Panc1 (cell line): Measurements from ENCODE around the gene CTDP1. TPM values are rescaled to one million over a fixed set of nuclear protein-coding genes. Genes with fewer than 3 reads are reported as not detected.

Experiments used
- ATAC-seq: fragments of 200-7000 bp; cut with Tn5 transposase; 2 replicates; pipeline ENCODE4 v1.9.1; 2020; ENCODE audit warnings: mild to moderate bottlenecking, moderate library complexity
- BruUV-seq: library from RNA; stranded (reverse); fragments of 400-500 nt; replicated peaks from 2 replicates; lab custom pipeline; 2021; lab: Mats Ljungman, UMichigan
- CTCF ChIA-PET: fragments of 300-600 bp; sonication (Branson Sonifier 250); formaldehyde crosslinking; loops from one replicate; lab custom pipeline; 2022; ENCODE audit warnings: antibody characterized with exemption; lab: Charles Lee
- POLR2A ChIA-PET: fragments of 300-600 bp; sonication (Branson Sonifier 250); formaldehyde crosslinking; loops from one replicate; lab custom pipeline; 2022; ENCODE audit warnings: antibody characterized with exemption; lab: Charles Lee
- DNase-seq: peaks from one replicate; pipeline ENCODE4 v3.0.0-alpha.2; 2010; ENCODE audit warnings: low read depth, low spot score
- H3K27ac ChIP-seq: 2 replicates; pipeline ENCODE4 v1.5.1; 2011; ENCODE audit warnings: mild to moderate bottlenecking, low read length, inconsistent platforms
- H3K27me3 ChIP-seq: fragments of 200-500 bp; sonication (Bioruptor generic); 2 replicates; pipeline ENCODE4 v1.6.0; 2014; ENCODE audit warnings: low read length, inconsistent platforms; ENCODE audit not compliant: control insufficient read depth, insufficient read depth
- H3K36me3 ChIP-seq: fragments of 200-500 bp; sonication (Bioruptor generic); 2 replicates; pipeline ENCODE4 v1.5.1; 2014; ENCODE audit warnings: inconsistent platforms, mild to moderate bottlenecking, low read length, moderate library complexity; ENCODE audit not compliant: control insufficient read depth, insufficient read depth
- H3K4me1 ChIP-seq: 2 replicates; pipeline ENCODE4 v1.5.1; 2011; ENCODE audit warnings: inconsistent platforms, mild to moderate bottlenecking, low read length, moderate library complexity; ENCODE audit not compliant: control insufficient read depth, insufficient read depth
- H3K4me3 ChIP-seq, 2 experiments: 2 replicates each; pipeline ENCODE4 v1.5.1; 2011 to 2012; ENCODE audit warnings: low read depth in 2 of 2, low read length in 2 of 2, mild to moderate bottlenecking in 2 of 2, inconsistent platforms in 1 of 2, moderate library complexity in 1 of 2
- H3K9me3 ChIP-seq: fragments of 200-500 bp; sonication (Bioruptor generic); 2 replicates; pipeline ENCODE4 v1.5.1; 2014; ENCODE audit warnings: low read depth, mild to moderate bottlenecking, inconsistent platforms, low read length, moderate library complexity; ENCODE audit not compliant: control insufficient read depth, insufficient read depth
- CTCF ChIP-seq: fragments of 450-650 bp; IDR thresholded peaks from 2 replicates; pipeline ENCODE4 v1.5.1; 2017; ENCODE audit warnings: mild to moderate bottlenecking
- POLR2AphosphoS5 ChIP-seq: IDR thresholded peaks from 2 replicates; pipeline ENCODE4 v1.6.1; 2012; ENCODE audit warnings: mild to moderate bottlenecking, low read depth, low read length, moderate library complexity
- REST ChIP-seq, 2 experiments: IDR thresholded peaks; 2 replicates each; pipeline ENCODE4 v1.6.1; 2011 to 2012; ENCODE audit warnings: low read depth in 2 of 2, control low read depth in 1 of 2, low read length in 1 of 2, mild to moderate bottlenecking in 1 of 2, moderate library complexity in 1 of 2; ENCODE audit not compliant: insufficient read depth in 1 of 2
- SIN3A ChIP-seq: IDR thresholded peaks from 2 replicates; pipeline ENCODE4 v1.6.1; 2012; ENCODE audit warnings: low read depth, mild to moderate bottlenecking, low read length, moderate library complexity, borderline replicate concordance; ENCODE audit not compliant: insufficient read depth
- TCF7L2 ChIP-seq: IDR thresholded peaks from 2 replicates; pipeline ENCODE4 v1.6.1; 2011; ENCODE audit warnings: mild to moderate bottlenecking, low read depth, low read length, inconsistent platforms
- in situ Hi-C: cut with HindIII; loops from 2 replicates; pipeline ENCODE4 v1.10.0; 2016; ENCODE audit warnings: low sequenced_read_pairs, low pct_unique_long_range_greater_than_20kb
- intact Hi-C: fragments of 100-400 bp; cut with micrococcal nuclease; formaldehyde crosslinking; loops from one replicate; pipeline ENCODE4 v1.10.0; 2022; ENCODE audit not compliant: unreplicated experiment
- total RNA-seq: library from RNA; stranded (reverse); gene quantifications from one replicate; pipeline ENCODE4 v1.2.1, GENCODE V29; 2021; ENCODE audit not compliant: unreplicated experiment

The CTDP1 gene
- total RNA-seq, 1 experiment from 2014 or later, result 52.8 TPM

GRCh38 chr18:79796531-79797405 is 117.2 kb downstream of the CTDP1 start:
- Histone ChIP-seq H3K36me3 (no peaks in the 10 kb centered on the region), H3K4me1 (peaks cover 3% of the 10 kb centered on the region; the same call in 1 of the 2 replicates), H3K27ac (no peak overlapping the region), H3K4me3 (no peak overlapping the region), H3K27me3 (peaks cover 12% of the 10 kb centered on the region; the same call in 1 of the 2 replicates), H3K9me3 (no peaks in the 10 kb centered on the region)
- TF ChIP-seq REST (IDR thresholded peaks at IDR 0.05; ENCODE audit: insufficient read depth in 1 of 2, low read depth in 2 of 2, low read length in 1 of 2), result no peak
- TF ChIP-seq TCF7L2, result no peak
- TF ChIP-seq POLR2AphosphoS5, result no peak
- no peak for TF ChIP-seq CTCF
- no peak for TF ChIP-seq SIN3A
- peak; percentile 27 for ATAC-seq
- CTCF ChIA-PET, result no interaction called here
- intact Hi-C loops (no loop called here), in situ Hi-C loops (no loop called here)
- DNase-seq, result no peak
- POLR2A ChIA-PET, result no interaction called here
- BruUV-seq, result no TSS peak

GRCh38 chr18:79797518-79798345 is 118.1 kb downstream of the CTDP1 start, which contains the start of gene KCNG2:
Gene KCNG2, plus strand, starts transcription at chr18:79797938. Its CDS starts 65,730 bp downstream, at chr18:79863668.
- POLR2A ChIA-PET, result no interaction called here
- BruUV-seq, result no TSS peak
- Histone ChIP-seq H3K36me3 (no peaks in the 10 kb centered on the region), H3K27ac (no peak within 1 kb of the TSS), H3K9me3 (no peaks in the 10 kb centered on the region), H3K4me3 (no peak within 1 kb of the TSS), H3K27me3 (peaks cover 7% of the 10 kb centered on the region; the same call in 1 of the 2 replicates), H3K4me1 (0 out of 2 replicates have a peak, but pooled peaks cover 3% of the 10 kb centered on the region)
- ATAC-seq, result peak; percentile 54
- no peak for TF ChIP-seq SIN3A
- no peak for TF ChIP-seq TCF7L2
- no peak for TF ChIP-seq POLR2AphosphoS5
- no peak for TF ChIP-seq REST (IDR thresholded peaks at IDR 0.05; ENCODE audit: insufficient read depth in 1 of 2, low read depth in 2 of 2, low read length in 1 of 2)
- TF ChIP-seq CTCF, result no peak
- intact Hi-C loops, result no loop called here
- CTCF ChIA-PET, result interaction anchor here (0.6 kb wide), 1 partner anchor 91 kb away, joined by 5 read pairs; no protein-coding TSS in a partner anchor
- no peak for DNase-seq
- in situ Hi-C loops, result no loop called here
